Stimulated activated CD8-positive, alpha-beta memory T cell treated with anti-CD3 and anti-CD28 coated beads, Interleukin-4, amount 100 ng/mL, for 48 hours (primary cell): ENCODE data around the gene PLCH1.

Source experiments
- DNase-seq: peaks from one replicate; pipeline ENCODE4 v3.0.0-alpha.2; 2020

PLCH1 gene

DNA sequence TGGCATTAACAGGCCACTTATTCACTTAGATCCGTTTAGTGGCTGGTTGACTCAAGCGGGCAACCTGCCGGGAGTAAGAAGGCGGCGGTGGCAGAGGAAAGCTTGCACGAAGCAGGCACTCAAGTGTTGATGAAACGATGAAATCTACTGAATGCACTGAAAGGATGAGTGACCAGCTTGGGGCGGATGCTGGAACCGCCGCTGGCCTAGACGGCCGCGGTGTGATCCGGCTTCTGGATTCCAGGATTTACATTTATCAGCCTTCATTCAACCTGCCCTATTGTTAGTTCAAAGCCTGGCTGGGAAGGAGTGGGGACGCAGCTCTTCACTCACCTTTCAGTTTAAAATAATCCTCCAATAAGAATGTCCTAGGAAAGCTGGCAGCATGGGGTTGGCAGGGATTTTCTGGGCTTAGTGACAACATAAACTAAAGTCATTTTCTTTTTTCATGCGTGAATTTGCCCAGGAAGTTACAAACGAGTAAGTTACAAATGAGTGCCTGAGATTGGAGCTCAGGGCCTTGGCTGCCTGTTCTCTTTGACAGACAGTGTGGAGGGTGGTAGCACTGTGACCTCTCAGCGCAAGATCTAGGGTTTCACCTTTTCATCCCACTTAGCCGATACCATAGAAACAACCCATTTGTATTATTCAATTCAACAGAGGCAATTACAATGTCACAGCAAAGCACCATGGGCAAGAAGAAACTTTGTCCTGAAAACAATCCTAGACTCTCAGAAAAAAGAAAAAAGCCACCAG lies 1.1 kb upstream of the PLCH1 start:
- no peak for DNase-seq

DNA sequence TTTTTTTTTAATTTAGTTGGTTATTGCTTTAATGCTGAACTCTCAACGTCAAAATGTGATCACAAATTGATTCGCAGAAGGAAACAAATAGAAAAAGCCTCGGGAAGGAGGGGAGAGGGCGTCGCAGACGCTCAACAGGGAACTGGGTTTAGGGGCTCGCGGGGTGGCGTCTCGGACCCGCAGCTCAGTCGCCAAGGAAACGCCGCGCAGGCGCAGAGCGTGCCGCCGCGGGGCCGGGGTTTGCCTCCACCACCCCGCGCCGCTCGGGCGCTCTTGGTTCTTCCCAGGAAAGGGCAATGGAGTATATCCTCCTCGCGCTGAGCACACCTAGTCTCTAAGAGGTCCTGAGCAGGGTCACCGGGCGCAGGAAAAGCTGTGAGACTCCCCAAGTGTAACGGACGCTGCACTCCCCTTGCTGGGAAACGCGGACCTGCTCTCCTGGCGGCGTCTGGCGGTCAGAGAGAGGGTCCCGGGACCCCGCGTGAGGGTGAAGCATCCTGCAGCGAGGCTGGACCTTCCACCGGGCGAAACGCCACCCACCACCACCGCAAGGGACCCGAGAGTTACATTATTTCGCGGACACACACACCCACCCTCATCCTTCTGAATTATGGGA lies 753 bp downstream of the PLCH1 start:
- DNase-seq = peak; percentile 74

DNA sequence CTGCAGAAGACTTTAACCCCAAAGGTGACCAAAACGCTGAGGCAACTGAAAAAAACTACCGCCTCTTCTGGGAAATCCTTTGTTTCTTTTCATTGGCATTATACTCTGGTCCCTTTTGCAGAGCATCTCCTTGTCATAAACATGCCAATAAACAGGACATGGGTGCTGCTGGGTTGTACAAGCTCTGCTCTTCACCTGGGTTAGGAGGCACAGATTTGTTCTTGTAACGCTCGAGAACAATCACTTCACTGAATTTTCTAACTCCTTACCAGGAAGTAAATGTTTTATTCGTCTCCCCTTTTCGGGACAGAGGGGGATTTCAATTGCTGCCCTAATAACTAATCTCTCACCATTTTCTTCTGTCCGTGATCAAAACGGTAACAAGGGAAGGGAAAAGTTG lies 1.3 kb downstream of the PLCH1 start:
- no peak for DNase-seq

DNA sequence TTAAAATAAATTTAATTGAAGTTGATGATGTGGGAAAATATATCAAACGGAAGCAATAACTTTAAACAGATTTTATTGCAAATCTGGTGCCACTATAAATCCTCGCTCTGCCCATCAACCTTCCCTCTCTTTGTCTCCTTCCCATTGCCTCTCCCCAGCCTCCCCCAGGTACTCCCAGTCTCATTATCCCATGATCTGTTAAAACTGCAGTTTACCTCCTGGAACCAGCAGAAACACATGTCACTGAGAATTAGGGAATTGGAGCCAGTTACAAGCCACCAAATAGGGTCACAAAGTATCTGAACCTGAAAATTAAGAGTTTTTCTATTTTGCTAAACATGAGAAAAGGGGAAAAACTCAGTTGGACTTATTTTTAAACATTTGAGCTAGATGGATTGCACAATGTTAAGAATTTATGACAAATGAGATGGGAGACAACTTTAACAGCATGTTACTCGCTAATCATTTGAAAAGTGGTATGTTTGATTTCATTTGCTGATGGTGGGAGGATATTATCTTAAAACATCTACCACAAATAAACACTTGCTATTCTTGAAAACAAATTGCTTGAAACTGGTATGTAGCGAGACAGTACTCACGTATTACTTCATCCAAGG lies 2.4 kb downstream of the PLCH1 start:
- DNase-seq = no peak

- DNase-seq = no peak
Measured at GRCh38 chr3:155741603-155742002, 3.3 kb downstream of the PLCH1 start.

- DNase-seq = no peak
Measured at GRCh38 chr3:155741101-155741500, 3.8 kb downstream of the PLCH1 start.

- no peak for DNase-seq
Measured at GRCh38 chr3:155739154-155739553, 5.7 kb downstream of the PLCH1 start.

DNA sequence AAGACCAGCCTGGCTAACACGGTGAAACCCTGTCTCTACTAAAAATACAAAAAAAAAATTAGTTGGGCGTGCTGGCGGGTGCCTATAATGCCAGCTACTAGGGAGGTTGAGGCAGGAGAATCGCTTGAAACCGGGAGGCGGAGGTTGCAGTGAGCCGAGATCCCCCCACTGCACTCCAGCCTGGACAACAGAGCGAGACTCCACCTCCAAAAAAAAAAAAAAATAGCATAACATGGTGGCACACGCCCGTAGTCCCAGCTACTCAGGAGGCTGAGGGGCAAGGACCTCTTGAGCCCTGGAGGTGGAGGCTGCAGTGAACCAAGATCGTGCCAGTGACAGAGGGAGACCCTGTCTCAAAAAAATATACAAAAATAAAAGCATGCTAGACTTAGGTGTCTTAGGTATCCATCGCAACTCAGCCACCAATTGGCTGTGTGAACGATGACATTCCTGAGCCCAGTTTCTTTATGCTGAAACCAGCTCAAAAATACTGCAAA lies 6.2 kb downstream of the PLCH1 start:
- no peak for DNase-seq

- no peak for DNase-seq
Measured at GRCh38 chr3:155737844-155738460, 6.9 kb downstream of the PLCH1 start.

GRCh38 chr3:155736381-155736780 lies 8.5 kb downstream of the PLCH1 start:
- no peak for DNase-seq

DNA sequence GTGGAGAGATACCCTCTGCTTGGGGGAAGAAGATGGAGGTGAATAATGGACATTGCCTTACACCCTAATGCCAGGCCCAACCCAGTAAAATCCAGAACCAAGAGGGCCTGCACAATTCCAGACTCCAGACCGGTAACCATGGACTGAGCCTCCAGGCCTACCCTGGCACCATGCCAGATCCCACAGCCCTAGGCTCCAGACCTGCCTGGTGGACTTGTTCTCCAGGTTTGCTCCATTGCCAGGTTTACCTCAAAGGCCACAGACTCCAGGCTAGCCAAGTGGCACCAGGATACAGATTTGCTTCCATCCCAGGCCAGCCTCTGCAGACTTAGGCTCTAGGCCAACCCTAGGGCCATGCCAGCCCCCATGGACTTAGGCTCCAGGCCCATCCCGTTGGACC lies 14.0 kb downstream of the PLCH1 start:
- no peak for DNase-seq

DNA sequence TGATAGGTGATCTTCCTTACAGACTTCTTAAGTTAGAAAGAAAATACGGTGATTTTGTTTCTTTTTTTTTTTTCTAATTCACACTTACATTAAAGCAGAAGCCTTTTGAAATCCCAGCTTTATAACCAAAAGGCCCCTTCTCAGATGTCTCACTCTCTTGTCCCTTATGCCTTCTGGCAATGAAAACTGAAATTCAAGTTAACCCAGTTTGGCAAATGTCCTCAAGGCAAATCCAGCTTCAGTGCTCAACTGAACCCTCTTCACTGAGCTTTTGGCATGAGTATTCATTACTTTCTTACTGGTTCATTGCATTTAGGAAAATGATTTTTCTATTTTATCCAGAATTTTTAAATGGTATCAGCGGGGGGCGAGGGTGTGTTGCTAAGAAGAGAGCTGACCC lies 17.0 kb downstream of the PLCH1 start:
- DNase-seq = no peak

DNA sequence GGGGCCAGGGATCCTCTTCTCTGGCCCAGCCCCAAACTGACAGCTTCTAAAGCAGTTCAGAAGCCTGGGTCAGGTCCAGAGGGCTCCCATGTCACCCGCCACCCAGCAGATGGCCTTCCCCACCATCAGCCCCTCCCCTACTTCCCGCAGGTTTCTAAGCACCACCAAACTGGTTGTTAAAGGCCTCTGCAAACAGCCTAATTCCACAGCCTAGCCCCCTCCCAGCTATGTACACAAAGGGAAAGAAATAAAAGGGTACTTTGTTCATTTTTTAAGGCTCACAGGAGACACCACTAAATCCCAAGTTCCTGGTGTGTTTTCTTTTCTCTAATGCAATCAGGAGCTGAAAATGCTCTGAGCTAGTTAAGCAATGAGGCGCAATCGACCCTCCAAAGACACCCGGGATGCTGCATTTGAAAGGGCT lies 30.6 kb downstream of the PLCH1 start:
- no peak for DNase-seq

DNA sequence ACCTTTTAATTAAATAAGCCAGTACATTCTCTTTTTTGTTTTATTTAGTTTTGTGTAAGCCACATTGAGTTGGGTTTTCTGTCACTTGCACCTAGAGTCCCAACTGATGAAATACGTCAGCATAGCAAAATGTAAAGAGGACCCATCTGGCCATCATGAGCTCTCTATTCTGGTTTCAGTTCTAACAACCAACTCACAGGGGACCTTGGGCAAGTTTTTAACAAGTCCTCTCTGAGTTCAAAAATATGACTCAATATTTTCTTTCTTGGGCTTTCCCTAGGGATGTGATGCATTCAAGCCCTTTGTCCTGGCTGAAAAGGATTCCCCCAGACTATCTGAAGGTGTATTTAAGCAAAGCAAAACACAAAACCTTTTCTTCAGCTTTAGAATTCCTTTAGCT lies 32.9 kb downstream of the PLCH1 start:
- no peak for DNase-seq

GRCh38 chr3:155704771-155705559 lies 39.9 kb downstream of the PLCH1 start:
- DNase-seq = no peak

DNA sequence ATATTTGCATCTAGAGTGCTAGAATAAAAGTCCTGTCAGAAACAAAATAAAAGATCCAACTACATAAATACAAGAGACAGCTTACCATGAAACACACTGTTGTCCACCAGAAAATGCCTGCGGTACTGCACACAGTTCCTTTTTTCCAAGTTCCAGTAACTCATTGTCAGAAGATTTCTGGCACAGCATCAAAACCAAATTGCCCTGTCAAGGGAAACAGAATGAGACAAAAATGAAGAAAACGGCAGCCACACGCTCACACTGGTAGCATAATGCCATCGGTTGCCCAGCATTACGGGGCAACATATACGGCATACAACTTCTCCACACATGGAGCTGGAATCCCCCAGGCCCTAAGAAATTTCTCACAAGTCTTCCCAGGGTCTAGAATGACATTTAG lies 40.8 kb downstream of the PLCH1 start:
- DNase-seq = no peak

- no peak for DNase-seq
Measured at GRCh38 chr3:155702745-155703591, 41.9 kb downstream of the PLCH1 start.

- DNase-seq = no peak
Measured at GRCh38 chr3:155701882-155702465, 42.9 kb downstream of the PLCH1 start.

- DNase-seq = no peak
Measured at GRCh38 chr3:155697542-155697941, 47.3 kb downstream of the PLCH1 start.

DNA sequence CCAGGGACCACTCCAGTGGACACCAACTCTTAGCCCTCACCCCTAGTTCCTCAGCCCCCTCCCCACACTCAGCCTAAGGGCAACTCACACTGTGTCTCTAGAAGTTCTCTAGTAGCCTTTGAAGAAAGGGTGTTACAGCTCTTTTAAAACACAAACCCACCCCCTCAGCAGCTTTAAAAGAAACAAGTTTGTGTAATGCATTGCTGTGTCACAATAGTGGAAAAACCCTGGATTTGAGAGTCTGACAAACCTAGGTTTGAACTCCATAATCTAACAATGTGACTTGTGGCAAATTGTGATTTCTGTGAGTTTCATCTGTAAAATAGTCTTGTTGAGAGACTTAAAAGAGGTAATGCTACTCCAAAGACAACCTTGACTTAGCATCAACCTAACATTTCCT lies 54.0 kb downstream of the PLCH1 start:
- no peak for DNase-seq

DNA sequence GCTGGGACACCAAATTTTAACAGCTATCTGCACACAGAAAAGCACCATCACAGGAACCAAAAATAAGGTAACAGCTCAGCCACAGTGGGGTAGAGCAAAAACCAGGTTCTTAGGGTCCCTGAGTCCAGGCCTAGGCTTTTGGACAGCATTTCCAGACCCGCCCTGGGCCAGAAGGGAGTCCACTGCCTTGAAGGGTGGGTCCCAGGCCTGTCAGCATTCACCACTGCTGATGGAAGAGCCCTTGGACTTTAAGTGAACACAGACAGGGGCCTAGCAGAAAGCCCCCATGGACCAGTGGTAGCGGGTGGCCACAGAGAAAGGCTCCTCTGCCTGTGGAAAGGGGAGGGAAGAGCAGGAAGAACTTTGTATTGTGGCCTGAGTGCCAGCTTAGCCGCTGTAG lies 56.4 kb downstream of the PLCH1 start:
- DNase-seq = no peak

GRCh38 chr3:155683344-155683720 lies 61.5 kb downstream of the PLCH1 start:
- no peak for DNase-seq
